ENCODE data around the gene ALDOC. TPM values are rescaled to one million over a fixed set of nuclear protein-coding genes. Genes with fewer than 3 reads are reported as not detected.

ALDOC gene
- total and polyA plus RNA-seq, 2 experiments from 2014 or later: 18.4 to 47.3 TPM

GRCh38 chr17:28547096-28547622 lies 29.5 kb downstream of the ALDOC start:
- Histone ChIP-seq H3K9ac (no peak overlapping the region), H3K9me3 (ENCODE audit: low read depth) (no peaks in the 10 kb centered on the region), H4K20me1 (ENCODE audit: insufficient read depth) (no peaks in the 10 kb centered on the region), H3F3A (ENCODE audit: insufficient read depth) (no peaks in the 10 kb centered on the region), H2AFZ (no peak overlapping the region), H3K79me2 (ENCODE audit: insufficient read depth) (peaks cover 14% of the 10 kb centered on the region; the same call in 1 of the 2 replicates), H3K27me3 (replicated peaks; ENCODE audit: insufficient read depth) (no peaks in the 10 kb centered on the region), H3K27ac (no peak overlapping the region), H3K36me3 (ENCODE audit: low read depth) (no peaks in the 10 kb centered on the region), H3K9me2 (ENCODE audit: insufficient read depth) (no peaks in the 10 kb centered on the region), H3K4me2 (ENCODE audit: unreplicated experiment) (no peak overlapping the region), H3K4me1 (ENCODE audit: insufficient read depth) (no peaks in the 10 kb centered on the region), H3K4me3 (no peak overlapping the region)
- in situ Hi-C loops (cut with MboI): no loop called here
- TF ChIP-seq EZH2phosphoT487 (IDR thresholded peaks at IDR 0.05; ENCODE audit: insufficient read depth, low read depth): no peak
- no peak for TF ChIP-seq EZH2 (IDR thresholded peaks at IDR 0.05; ENCODE audit: insufficient read depth, poor library complexity, severe bottlenecking)
- WGBS, 2 experiments (ENCODE audit: low coverage in 1 of 2, low lambda C conversion rate in 2 of 2, missing lambda C conversion rate in 2 of 2): 89% methylated on average over 14 of the region's 14 CpGs
- DNase-seq: no peak

DNA sequence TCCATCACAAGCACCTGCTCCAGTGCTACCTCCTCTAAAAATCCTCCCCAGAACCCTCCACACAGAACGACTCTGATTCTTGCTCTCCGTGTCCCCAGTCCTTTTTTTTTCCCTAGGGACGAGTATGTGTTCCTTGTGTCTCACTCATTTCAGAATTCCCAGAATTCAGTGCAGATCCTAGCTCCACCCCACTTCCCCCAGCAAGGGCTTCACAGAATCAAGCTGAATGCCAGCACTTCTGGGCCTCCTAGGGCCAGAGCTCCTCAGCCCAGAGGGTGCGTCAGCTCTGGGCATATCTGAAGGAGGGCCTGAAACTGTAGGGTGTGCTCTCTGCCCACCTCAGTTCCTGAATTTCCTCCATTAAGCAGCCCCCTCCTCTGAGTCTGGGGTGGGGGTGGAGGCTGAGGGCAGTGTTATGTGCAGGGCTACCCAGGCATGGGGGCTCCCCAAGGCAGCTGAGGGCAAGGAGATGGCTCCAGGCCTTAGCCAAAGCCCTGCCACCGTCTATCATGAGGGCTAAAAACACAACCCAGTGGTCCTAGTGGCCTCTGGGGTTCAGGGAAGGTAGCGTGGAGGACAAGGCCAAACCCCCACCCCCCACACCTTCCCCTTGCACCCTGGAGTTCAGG lies 30.8 kb downstream of the ALDOC start:
- Histone ChIP-seq H3K4me1 (ENCODE audit: insufficient read depth) (no peaks in the 10 kb centered on the region), H2AFZ (no peak overlapping the region), H4K20me1 (ENCODE audit: insufficient read depth) (no peaks in the 10 kb centered on the region), H3F3A (ENCODE audit: insufficient read depth) (no peaks in the 10 kb centered on the region), H3K27ac (no peak overlapping the region), H3K9me2 (ENCODE audit: insufficient read depth) (no peaks in the 10 kb centered on the region), H3K79me2 (ENCODE audit: insufficient read depth) (peaks cover 3% of the 10 kb centered on the region; the same call in 1 of the 2 replicates), H3K27me3 (replicated peaks; ENCODE audit: insufficient read depth) (no peaks in the 10 kb centered on the region), H3K4me2 (ENCODE audit: unreplicated experiment) (no peak overlapping the region), H3K4me3 (no peak overlapping the region), H3K9ac (no peak overlapping the region), H3K36me3 (ENCODE audit: low read depth) (no peaks in the 10 kb centered on the region), H3K9me3 (ENCODE audit: low read depth) (no peaks in the 10 kb centered on the region)
- no peak for TF ChIP-seq EZH2 (IDR thresholded peaks at IDR 0.05; ENCODE audit: insufficient read depth, poor library complexity, severe bottlenecking)
- no peak for TF ChIP-seq EZH2phosphoT487 (IDR thresholded peaks at IDR 0.05; ENCODE audit: insufficient read depth, low read depth)
- DNase-seq: no peak
- in situ Hi-C loops (cut with MboI): no loop called here
- 67 to 70% methylated on average over 6 of the region's 6 CpGs for WGBS, 2 experiments (ENCODE audit: low coverage in 1 of 2, low lambda C conversion rate in 2 of 2, missing lambda C conversion rate in 2 of 2)

- Histone ChIP-seq H3K9me2 (ENCODE audit: insufficient read depth) (no peaks in the 10 kb centered on the region), H3K9me3 (ENCODE audit: low read depth) (no peaks in the 10 kb centered on the region), H2AFZ (no peak overlapping the region), H3K9ac (no peak overlapping the region), H3K27ac (no peak overlapping the region), H3K4me2 (ENCODE audit: unreplicated experiment) (no peak overlapping the region), H3K36me3 (ENCODE audit: low read depth) (no peaks in the 10 kb centered on the region), H3K4me3 (no peak overlapping the region), H3K79me2 (ENCODE audit: insufficient read depth) (no peaks in the 10 kb centered on the region), H4K20me1 (ENCODE audit: insufficient read depth) (no peaks in the 10 kb centered on the region), H3K27me3 (replicated peaks; ENCODE audit: insufficient read depth) (no peaks in the 10 kb centered on the region), H3F3A (ENCODE audit: insufficient read depth) (no peaks in the 10 kb centered on the region), H3K4me1 (ENCODE audit: insufficient read depth) (no peaks in the 10 kb centered on the region)
- no peak for TF ChIP-seq EZH2phosphoT487 (IDR thresholded peaks at IDR 0.05; ENCODE audit: insufficient read depth, low read depth)
- TF ChIP-seq EZH2 (IDR thresholded peaks at IDR 0.05; ENCODE audit: insufficient read depth, poor library complexity, severe bottlenecking): no peak
- whole genome bisulfite sequencing, 2 experiments (ENCODE audit: low coverage in 1 of 2, low lambda C conversion rate in 2 of 2, missing lambda C conversion rate in 2 of 2): 55 to 68% methylated on average over 2 of the region's 2 CpGs
- no peak for DNase-seq
- in situ Hi-C loops (cut with MboI): no loop called here
These were observed 31.6 kb downstream of the ALDOC start for GRCh38 chr17:28545141-28545503.

- no peaks in the 10 kb centered on the region for H3K9me2 ChIP-seq (ENCODE audit: insufficient read depth)
- no peak overlapping the region for H3K4me3 ChIP-seq
- no peak overlapping the region for H3K4me2 ChIP-seq (ENCODE audit: unreplicated experiment)
- no peak overlapping the region for H3K9ac ChIP-seq
- no peaks in the 10 kb centered on the region for H4K20me1 ChIP-seq (ENCODE audit: insufficient read depth)
- TF ChIP-seq EZH2phosphoT487 (IDR thresholded peaks at IDR 0.05; ENCODE audit: insufficient read depth, low read depth) (no peak), EZH2 (IDR thresholded peaks at IDR 0.05; ENCODE audit: insufficient read depth, poor library complexity, severe bottlenecking) (no peak)
- H3K79me2 ChIP-seq (ENCODE audit: insufficient read depth): no peaks in the 10 kb centered on the region
- no peak overlapping the region for H3K27ac ChIP-seq
- no peaks in the 10 kb centered on the region for H3K36me3 ChIP-seq (ENCODE audit: low read depth)
- H2AFZ ChIP-seq: no peak overlapping the region
- 87 to 91% methylated on average over 4 of the region's 4 CpGs for WGBS, 2 experiments (ENCODE audit: low coverage in 1 of 2, low lambda C conversion rate in 2 of 2, missing lambda C conversion rate in 2 of 2)
- H3F3A ChIP-seq (ENCODE audit: insufficient read depth): no peaks in the 10 kb centered on the region
- no peaks in the 10 kb centered on the region for H3K27me3 ChIP-seq (replicated peaks; ENCODE audit: insufficient read depth)
- H3K9me3 ChIP-seq (ENCODE audit: low read depth): no peaks in the 10 kb centered on the region
- in situ Hi-C loops (cut with MboI): no loop called here
- no peak for DNase-seq
- no peaks in the 10 kb centered on the region for H3K4me1 ChIP-seq (ENCODE audit: insufficient read depth)
These were observed 32.1 kb downstream of the ALDOC start for GRCh38 chr17:28544402-28545140.

Measured in GM23248 (cell line).